ENCODE measurements around the gene FIP1L1. TPM values are rescaled to one million over a fixed set of nuclear protein-coding genes. Genes with fewer than 3 reads are reported as not detected.

FIP1L1 gene
- total RNA-seq, 1 experiment from 2014 or later = 68.0 TPM

GRCh38 chr4:53500546-53500945, 123.1 kb downstream of the FIP1L1 start:
- no peaks in the 10 kb centered on the region for H3K23me2 ChIP-seq (ENCODE audit: insufficient read length, low read depth, low read length, poor library complexity, severe bottlenecking)
- no peaks in the 10 kb centered on the region for H3K79me2 ChIP-seq (ENCODE audit: insufficient read depth, low read length)
- H3K27me3 ChIP-seq (ENCODE audit: insufficient read depth, low read length) = no peaks in the 10 kb centered on the region
- no peaks in the 10 kb centered on the region; a peak in 1 of 7 replicates for H3K36me3 Mint-ChIP-seq (ENCODE audit: insufficient read depth in 1 of 3, low read depth in 3 of 3)
- no peaks in the 10 kb centered on the region for H3K9me3 ChIP-seq (ENCODE audit: control insufficient read depth, low read depth, low read length)
- no peaks in the 10 kb centered on the region for H3K9me3 Mint-ChIP-seq
- no peaks in the 10 kb centered on the region for H3K27me3 Mint-ChIP-seq (ENCODE audit: low read depth)
- no peak overlapping the region for H2AK5ac ChIP-seq (ENCODE audit: insufficient read length, low read length)
- H3K4me1 ChIP-seq (ENCODE audit: insufficient read depth, low read length) = no peaks in the 10 kb centered on the region
- no peak overlapping the region for H3K18ac ChIP-seq (ENCODE audit: insufficient read length, low read depth, low read length)
- no peak overlapping the region for H2BK5ac ChIP-seq (ENCODE audit: insufficient read length, low read length)
- no peak overlapping the region for H2BK20ac ChIP-seq (ENCODE audit: low read depth, low read length, poor library complexity, severe bottlenecking)
- H3K4me2 ChIP-seq (ENCODE audit: insufficient read depth, insufficient read length, low read length) = no peak overlapping the region
- no peak overlapping the region for H4K5ac ChIP-seq (ENCODE audit: insufficient read length, low read depth, low read length)
- H3K79me1 ChIP-seq (ENCODE audit: insufficient read depth, low read depth, low read length, poor library complexity, severe bottlenecking) = no peaks in the 10 kb centered on the region
- H2BK15ac ChIP-seq (ENCODE audit: low read depth, low read length) = no peak overlapping the region
- WGBS (ENCODE audit: extremely low coverage, insufficient read length, low lambda C conversion rate) = no CpG with 5 or more reads among the region's 2 CpGs
- H3K14ac ChIP-seq (ENCODE audit: insufficient read depth, low read length) = no peak overlapping the region
- H3K4me3 Mint-ChIP-seq = no peak overlapping the region
- H3K4ac ChIP-seq (ENCODE audit: low read depth, low read length) = no peak overlapping the region
- H3T11ph ChIP-seq (ENCODE audit: low read length) = no peak overlapping the region
- no peak for DNase-seq
- no peak overlapping the region for H3K56ac ChIP-seq (ENCODE audit: insufficient read length, low read depth, low read length)
- no peak overlapping the region for H3K23ac ChIP-seq (ENCODE audit: insufficient read length, low read depth, low read length)
- no peak overlapping the region for H2BK120ac ChIP-seq (ENCODE audit: low read depth, low read length, poor library complexity, severe bottlenecking)
- H4K8ac ChIP-seq (replicated peaks; ENCODE audit: insufficient read length, low read depth, low read length) = no peak overlapping the region
- no peaks in the 10 kb centered on the region for H4K20me1 ChIP-seq (ENCODE audit: control insufficient read depth, insufficient read depth, insufficient read length)
- H2AFZ ChIP-seq (ENCODE audit: low read length) = no peak overlapping the region
- peaks cover 15 to 22% of the 10 kb centered on the region in 2 experiments for H3K4me1 Mint-ChIP-seq
- no peak overlapping the region for H3K9ac ChIP-seq (ENCODE audit: extremely low read depth, insufficient read length, low read length)
- no peak overlapping the region for H2BK12ac ChIP-seq (ENCODE audit: insufficient read length, low read depth, low read length)
- no peak overlapping the region for H3K27ac ChIP-seq (ENCODE audit: insufficient read length, low read depth, low read length)
- no peak overlapping the region for H3K27ac Mint-ChIP-seq
- no peak overlapping the region for H4K91ac ChIP-seq (ENCODE audit: insufficient read length, low read depth, low read length)
- TF ChIP-seq, protein P1, sequence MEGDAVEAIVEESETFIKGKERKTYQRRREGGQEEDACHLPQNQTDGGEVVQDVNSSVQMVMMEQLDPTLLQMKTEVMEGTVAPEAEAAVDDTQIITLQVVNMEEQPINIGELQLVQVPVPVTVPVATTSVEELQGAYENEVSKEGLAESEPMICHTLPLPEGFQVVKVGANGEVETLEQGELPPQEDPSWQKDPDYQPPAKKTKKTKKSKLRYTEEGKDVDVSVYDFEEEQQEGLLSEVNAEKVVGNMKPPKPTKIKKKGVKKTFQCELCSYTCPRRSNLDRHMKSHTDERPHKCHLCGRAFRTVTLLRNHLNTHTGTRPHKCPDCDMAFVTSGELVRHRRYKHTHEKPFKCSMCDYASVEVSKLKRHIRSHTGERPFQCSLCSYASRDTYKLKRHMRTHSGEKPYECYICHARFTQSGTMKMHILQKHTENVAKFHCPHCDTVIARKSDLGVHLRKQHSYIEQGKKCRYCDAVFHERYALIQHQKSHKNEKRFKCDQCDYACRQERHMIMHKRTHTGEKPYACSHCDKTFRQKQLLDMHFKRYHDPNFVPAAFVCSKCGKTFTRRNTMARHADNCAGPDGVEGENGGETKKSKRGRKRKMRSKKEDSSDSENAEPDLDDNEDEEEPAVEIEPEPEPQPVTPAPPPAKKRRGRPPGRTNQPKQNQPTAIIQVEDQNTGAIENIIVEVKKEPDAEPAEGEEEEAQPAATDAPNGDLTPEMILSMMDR (conservative IDR thresholded peaks at IDR 0.05) = no peak

Data from H9 (cell line).